ENCODE measurements around the gene CHRDL2. TPM values are rescaled to one million over a fixed set of nuclear protein-coding genes. Genes with fewer than 3 reads are reported as not detected.

Gene CHRDL2
- total and polyA plus RNA-seq, 2 donors (not counting 3 experiments of a cell fraction or from before 2014, with no cell fraction given): not detected

- H3K9ac ChIP-seq (replicated peaks; ENCODE audit: extremely low read depth, insufficient read depth, low read length): no peak overlapping the region
Observed at GRCh38 chr11:74778581-74778980, 47.4 kb upstream of the CHRDL2 start.

More at GRCh38 chr11:74778581-74778980, 47.4 kb upstream of the CHRDL2 start:
- Histone ChIP-seq H3K4me2 (ENCODE audit: insufficient read depth, low read length) (no peak overlapping the region), H3K4me1 (ENCODE audit: control insufficient read depth, extremely low read depth, insufficient read depth, low read length) (peaks cover 18% of the 10 kb centered on the region), H3K9me1 (replicated peaks; ENCODE audit: control insufficient read depth, extremely low read depth, insufficient read depth, low read length) (no peaks in the 10 kb centered on the region), H3K79me2 (ENCODE audit: control insufficient read depth, insufficient read depth, low read length) (peaks cover 74% of the 10 kb centered on the region), H3K9me3 (replicated peaks; ENCODE audit: control insufficient read depth, insufficient read depth, low read length) (no peaks in the 10 kb centered on the region), H3K27me3 (ENCODE audit: control insufficient read depth in 2 of 2, insufficient read depth in 2 of 2, low read length in 2 of 2) (no peaks in the 10 kb centered on the region), H2AFZ (ENCODE audit: low read depth, low read length) (no peak overlapping the region), H3K4me3 (replicated peaks in 1 of 3; ENCODE audit: insufficient read depth in 1 of 3, low read depth in 1 of 3, low read length in 3 of 3) (no peak overlapping the region), H3K27ac (ENCODE audit: insufficient read depth, low read depth, low read length) (no peak overlapping the region), H3K36me3 (ENCODE audit: control insufficient read depth in 2 of 2, extremely low read depth in 1 of 2, insufficient read depth in 2 of 2, low read length in 2 of 2) (no peaks in the 10 kb centered on the region), H4K20me1 (replicated peaks; ENCODE audit: control insufficient read depth, extremely low read depth, insufficient read depth, low read length) (peaks cover 3% of the 10 kb centered on the region)
- intact Hi-C loops (cut with micrococcal nuclease): no loop called here
- FAIRE-seq: no peak
- dilution Hi-C loops (cut with MboI; ENCODE audit: extremely low pct_ligation_motif_present, low sequenced_read_pairs): no loop called here
- DNase-seq (ENCODE audit: low read depth, low spot score): no peak
- no TSS peak for BruUV-seq (replicated peaks)
- CTCF ChIA-PET: interaction anchor here (1.0 kb wide), 1 partner anchor 16 kb away, joined by 3 read pairs; no protein-coding TSS in a partner anchor
- TF ChIP-seq FOS (IDR thresholded peaks at IDR 0.05; ENCODE audit: borderline replicate concordance, insufficient read depth, low read length) (no peak), POLR2A (IDR thresholded peaks at IDR 0.05; ENCODE audit: low read depth, low read length) (no peak), MAX (IDR thresholded peaks at IDR 0.05; ENCODE audit: insufficient read depth, insufficient read length) (no peak), MYC (IDR thresholded peaks at IDR 0.05; ENCODE audit: low read depth, low read length) (no peak), CTCF (IDR thresholded peaks at IDR 0.05; ENCODE audit: extremely low read depth in 1 of 2, insufficient read depth in 1 of 2, low read depth in 1 of 2, low read length in 2 of 2) (no peak), EZH2 (IDR thresholded peaks at IDR 0.05; ENCODE audit: borderline replicate concordance, low read depth, low read length, severe bottlenecking) (no peak)
- POLR2A ChIA-PET: no interaction called here
